HG02798 (cell line): ENCODE results near the gene RBX1.
A peak's percentile ranks its signal among the peaks of the same experiment; 100 is the strongest.

Experiments used
- ATAC-seq: cut with Tn5 transposase; IDR thresholded peaks from one replicate; pipeline ENCODE4 v1.9.1; 2021; ENCODE audit warnings: mild to moderate bottlenecking; ENCODE audit not compliant: unreplicated experiment, poor library complexity

Gene RBX1

DNA sequence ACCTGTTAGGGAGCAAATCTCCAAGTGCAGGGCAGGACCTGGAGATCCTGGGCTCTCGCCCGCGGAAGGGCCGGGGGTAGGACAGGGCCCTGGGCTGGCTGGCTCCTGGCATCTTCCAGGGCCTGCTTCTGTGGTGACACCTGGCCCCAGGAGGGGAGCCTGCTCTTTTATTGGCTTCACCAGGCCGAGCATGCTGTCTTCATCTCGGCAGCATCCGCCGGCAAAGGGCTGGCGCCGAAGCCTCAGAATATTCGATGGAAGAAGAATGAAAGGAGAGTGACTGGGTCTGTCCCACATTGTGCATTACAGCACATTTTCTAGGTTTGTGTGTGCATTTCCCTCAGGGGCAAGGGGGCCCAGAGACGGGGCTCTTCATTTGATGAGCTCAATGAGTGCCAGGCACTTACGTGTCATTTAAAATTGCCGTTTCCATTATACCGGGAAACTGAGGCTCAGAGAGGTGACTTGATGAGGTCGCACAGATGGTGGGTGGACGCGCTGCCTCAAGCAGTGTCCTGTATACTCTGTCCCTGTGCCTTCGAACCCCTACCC is 70.0 kb downstream of the RBX1 start:
- no peak for ATAC-seq

DNA sequence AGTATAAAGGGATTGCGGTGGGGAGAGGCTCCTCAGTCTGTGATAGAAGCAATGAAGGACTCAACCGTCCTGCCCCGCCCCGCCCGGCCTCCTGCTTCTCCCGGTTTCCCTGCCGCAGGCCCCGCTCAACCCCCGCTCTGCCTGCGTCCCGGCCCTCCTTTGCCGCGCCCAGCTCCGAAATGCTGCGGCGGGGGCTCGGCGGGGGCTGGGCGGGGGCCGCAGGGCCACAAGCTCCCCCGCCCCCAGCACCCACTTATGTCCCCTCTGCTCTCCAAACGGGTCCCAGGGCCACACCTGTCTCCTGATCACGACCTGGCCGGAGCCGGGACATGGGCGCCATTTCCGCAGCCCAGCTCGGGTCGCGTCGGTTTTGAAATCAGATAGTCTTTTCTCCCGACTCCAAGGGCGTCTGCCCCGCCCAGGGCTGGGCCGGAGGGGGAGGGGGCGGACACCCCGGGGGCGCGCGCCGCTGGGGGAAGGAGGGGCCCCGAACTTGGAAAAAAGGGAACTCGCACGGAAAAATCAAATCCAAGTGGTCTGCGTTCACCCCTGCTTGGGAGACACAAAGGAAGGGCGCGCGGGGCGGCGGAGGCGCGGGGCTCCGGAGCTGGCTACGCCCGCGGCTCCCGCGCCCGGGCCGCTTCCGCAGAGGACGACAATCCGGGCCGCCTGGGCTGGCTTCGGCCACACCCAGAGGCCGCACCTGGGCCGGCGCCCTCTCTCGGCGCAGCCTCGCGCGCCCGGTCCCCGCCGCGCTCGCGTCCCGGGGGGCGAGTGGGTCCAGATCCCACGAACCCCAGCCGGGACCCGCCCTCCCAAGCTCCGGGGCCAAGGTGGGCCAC is 70.7 kb downstream of the RBX1 start:
- peak; percentile 63 for ATAC-seq

DNA sequence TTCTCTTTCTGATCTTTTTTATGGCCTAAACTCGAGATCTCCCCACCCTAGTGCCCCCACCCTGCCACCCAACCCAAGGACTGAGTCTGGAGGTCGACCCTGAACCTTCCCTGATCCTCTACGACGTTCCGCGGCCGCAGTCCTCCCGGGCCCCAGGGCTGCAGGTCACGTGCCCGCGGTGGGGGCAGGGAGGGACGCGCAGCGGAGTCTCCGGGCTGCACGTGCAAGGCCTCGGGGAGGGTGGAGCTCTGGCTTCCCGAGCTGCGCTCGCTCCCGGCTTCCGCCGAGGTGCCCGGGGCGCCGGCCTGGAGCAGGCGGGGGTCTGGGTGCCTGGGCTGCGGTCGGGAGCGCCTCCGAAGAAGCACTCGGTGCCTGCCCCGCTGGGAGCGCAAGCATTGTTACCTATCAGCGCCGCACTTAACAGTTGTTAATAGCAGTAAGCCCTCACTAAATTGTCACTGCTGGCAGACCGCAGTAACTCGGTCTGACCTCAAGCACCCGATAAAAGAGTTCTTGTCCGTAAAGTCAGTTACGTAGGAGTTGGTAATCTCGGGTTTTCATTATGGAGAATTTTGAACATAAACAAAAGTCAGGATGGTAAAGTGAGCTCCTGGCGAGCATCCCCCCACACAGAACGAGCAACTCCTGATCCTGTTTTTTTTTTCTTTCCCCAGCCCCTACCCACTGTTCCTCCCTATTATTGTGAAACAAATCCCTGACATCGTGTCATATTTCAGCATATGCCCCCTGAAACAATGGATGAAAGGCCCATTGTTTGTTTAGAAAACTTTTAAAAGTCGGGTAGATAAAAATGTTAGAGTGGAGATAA is 71.5 kb downstream of the RBX1 start:
- ATAC-seq, result peak; percentile 56
